Upper lobe of right lung (tissue), 1 donor: ENCODE data around the gene HCRT. TPM values are rescaled to one million over a fixed set of nuclear protein-coding genes. Genes with fewer than 3 reads are reported as not detected.

Experiments used
- ATAC-seq: fragments of 200-7000 bp; cut with Tn5 transposase; one replicate; pipeline ENCODE4 v1.9.1; 2020; ENCODE audit warnings: mild to moderate bottlenecking, moderate library complexity
- DNase-seq: peaks from one replicate; pipeline ENCODE4 v3.0.0-alpha.2; 2020
- H3K27ac ChIP-seq: fragments of 200-600 bp; one replicate; pipeline ENCODE4 v1.8.0; 2022
- H3K27me3 ChIP-seq: fragments of 200-600 bp; one replicate; pipeline ENCODE4 v1.8.0; 2022; ENCODE audit warnings: mild to moderate bottlenecking
- H3K36me3 ChIP-seq: fragments of 200-600 bp; one replicate; pipeline ENCODE4 v1.8.0; 2022
- H3K4me1 ChIP-seq: fragments of 200-600 bp; one replicate; pipeline ENCODE4 v1.8.0; 2022
- H3K4me3 ChIP-seq: fragments of 200-600 bp; one replicate; pipeline ENCODE4 v1.8.0; 2022; ENCODE audit warnings: mild to moderate bottlenecking
- H3K9me3 ChIP-seq: fragments of 200-600 bp; one replicate; pipeline ENCODE4 v1.8.0; 2022
- CTCF ChIP-seq: fragments of 200-600 bp; IDR thresholded peaks from one replicate; pipeline ENCODE4 v1.8.0; 2022; ENCODE audit warnings: antibody characterized with exemption
- intact Hi-C: fragments of 100-400 bp; cut with DNase I; formaldehyde crosslinking; loops from one replicate; pipeline ENCODE4 v1.11.0; 2022
- total RNA-seq: library from RNA; stranded (reverse); fragmentation: NEBNext Ultra II Directional; extraction: Animal tissue kit (Norgen Biotek cat#: 25700); gene quantifications from one replicate; pipeline ENCODE4 v1.2.1, GENCODE V29; 2021
- donor health status: DM: no; HTN: yes; CAD: no; lungs with severe emphysema.

The HCRT gene
- total RNA-seq, 1 donor from 2014 or later, result not detected

- Histone ChIP-seq H3K27me3 (no peaks in the 10 kb centered on the region), H3K36me3 (peaks cover 13% of the 10 kb centered on the region), H3K9me3 (no peaks in the 10 kb centered on the region), H3K4me3 (peak overlapping the region; percentile 34), H3K27ac (peak overlapping the region; percentile 80), H3K4me1 (peaks cover 78% of the 10 kb centered on the region)
- no peak for TF ChIP-seq CTCF
- intact Hi-C loops, result no loop called here
- DNase-seq (peak; percentile 90), ATAC-seq (peak; percentile 92)
Measured at GRCh38 chr17:42135664-42136653, 49.3 kb downstream of the HCRT start.

- Histone ChIP-seq H3K27me3 (no peaks in the 10 kb centered on the region), H3K4me3 (peak overlapping the region; percentile 6), H3K27ac (peak overlapping the region; percentile 80), H3K9me3 (no peaks in the 10 kb centered on the region), H3K4me1 (peaks cover 86% of the 10 kb centered on the region), H3K36me3 (peaks cover 11% of the 10 kb centered on the region)
- TF ChIP-seq CTCF, result no peak
- intact Hi-C loops, result no loop called here
- DNase-seq (no peak), ATAC-seq (no peak)
Measured at GRCh38 chr17:42135151-42135550, 50.1 kb downstream of the HCRT start.

Other genes with a start within 250 kb of the HCRT start
- 51.1 TPM for gene CNP, start 218.7 kb downstream of the HCRT start, total RNA-seq
- gene DNAJC7, start 168.0 kb downstream of the HCRT start, total RNA-seq, result 75.9 TPM
- gene NKIRAS2, start 165.4 kb downstream of the HCRT start, total RNA-seq, result 28.8 TPM
- 0.72 TPM for gene C17orf113, start 134.9 kb downstream of the HCRT start, total RNA-seq
- gene ZNF385C, start 87.0 kb downstream of the HCRT start, total RNA-seq, result 0.78 TPM
- gene DHX58, start 72.7 kb downstream of the HCRT start, total RNA-seq, result 27.5 TPM
- 45.3 TPM for gene KAT2A, start 64.1 kb downstream of the HCRT start, total RNA-seq
- not detected for gene HSPB9, start 62.6 kb downstream of the HCRT start, total RNA-seq
- 154 TPM for gene RAB5C, start 30.5 kb downstream of the HCRT start, total RNA-seq
- gene KCNH4, start 4.3 kb downstream of the HCRT start, total RNA-seq, result 0.26 TPM
- gene GHDC, start 9.0 kb upstream of the HCRT start, total RNA-seq, result 30.9 TPM
- 71.0 TPM for gene STAT5B, start 90.9 kb upstream of the HCRT start, total RNA-seq
- 42.0 TPM for gene STAT5A, start 103.0 kb upstream of the HCRT start, total RNA-seq
- 309 TPM for gene STAT3, start 203.0 kb upstream of the HCRT start, total RNA-seq
- gene CAVIN1, start 237.8 kb upstream of the HCRT start, total RNA-seq, result 342 TPM